GM08714 (cell line): ENCODE data around the gene CNTNAP4.

Source experiments
- H3K4me3 ChIP-seq: fragments of 200-500 bp; sonication (Bioruptor generic); 2 replicates; pipeline ENCODE4 v1.5.1; 2014; ENCODE audit warnings: mild to moderate bottlenecking, low read length, inconsistent platforms
- ZNF274 ChIP-seq: IDR thresholded peaks from 2 replicates; pipeline ENCODE4 v1.6.1; 2012; ENCODE audit warnings: mild to moderate bottlenecking, low read depth, low read length

Gene CNTNAP4

DNA sequence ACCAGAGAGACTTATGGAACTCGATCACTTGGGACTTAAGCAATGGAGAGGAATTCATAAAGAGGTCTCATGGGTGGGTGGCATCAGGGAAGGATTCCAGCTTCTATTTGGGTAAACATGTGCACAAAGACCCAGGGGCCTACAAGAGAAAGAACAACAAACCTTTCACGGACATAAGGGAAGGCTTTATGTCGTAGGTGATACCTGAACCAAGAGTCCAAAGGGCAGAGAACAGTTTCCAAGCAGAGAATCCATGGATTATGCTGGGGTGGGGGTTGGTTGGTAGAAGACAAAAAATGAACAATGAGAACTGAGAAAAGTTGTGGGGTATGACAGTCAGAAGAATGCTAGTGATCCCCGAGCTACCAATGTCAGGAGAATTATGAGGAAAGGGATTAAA, 119.8 kb downstream of the CNTNAP4 start:
- H3K4me3 ChIP-seq, result no peak overlapping the region
- TF ChIP-seq ZNF274, result no peak

- no peak for TF ChIP-seq ZNF274
These were observed 132.5 kb downstream of the CNTNAP4 start for GRCh38 chr16:76409706-76410105.

GRCh38 chr16:76421571-76421970, 144.4 kb downstream of the CNTNAP4 start:
- no peak overlapping the region for H3K4me3 ChIP-seq
- no peak for TF ChIP-seq ZNF274

More at GRCh38 chr16:76409706-76410105, 132.5 kb downstream of the CNTNAP4 start:
- H3K4me3 ChIP-seq, result no peak overlapping the region

DNA sequence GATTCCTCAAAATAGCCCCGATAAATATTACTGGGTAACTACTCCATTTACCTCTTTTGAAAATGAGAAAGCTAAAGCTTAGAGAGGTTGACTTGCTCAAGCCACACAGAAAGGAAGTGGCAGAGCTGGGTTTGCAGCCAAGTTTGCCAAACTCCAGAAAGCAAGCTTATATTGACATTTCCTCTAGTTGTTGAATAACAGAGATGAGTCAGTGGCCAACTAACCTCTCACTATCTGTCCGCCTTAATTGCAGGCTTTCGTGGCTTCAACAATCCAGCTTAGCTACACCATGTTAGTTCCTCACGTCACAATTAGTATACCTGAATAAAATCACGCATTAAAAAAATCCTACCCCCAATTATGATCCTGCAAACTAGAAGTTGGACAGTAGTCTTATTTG, 151.7 kb downstream of the CNTNAP4 start:
- no peak for TF ChIP-seq ZNF274
- no peak overlapping the region for H3K4me3 ChIP-seq

DNA sequence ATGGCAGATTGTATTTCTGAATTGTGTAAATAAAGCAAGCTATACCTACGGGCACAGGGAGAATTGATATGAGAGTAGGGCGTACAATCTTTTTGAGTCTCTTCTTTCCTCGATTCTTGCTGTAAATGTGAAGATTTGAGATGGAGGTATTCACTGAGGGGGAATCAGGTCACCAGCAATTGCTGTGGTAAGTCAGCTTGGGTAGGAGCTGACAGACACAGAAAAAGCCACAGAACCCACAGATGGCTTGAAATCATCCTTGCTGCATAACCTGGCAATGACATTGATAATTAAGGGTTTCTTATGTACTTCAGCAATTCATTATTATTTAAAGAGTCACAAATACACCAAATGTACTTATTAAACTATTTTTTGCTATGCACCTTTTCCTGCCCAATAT, 164.2 kb downstream of the CNTNAP4 start:
- no peak for TF ChIP-seq ZNF274

DNA sequence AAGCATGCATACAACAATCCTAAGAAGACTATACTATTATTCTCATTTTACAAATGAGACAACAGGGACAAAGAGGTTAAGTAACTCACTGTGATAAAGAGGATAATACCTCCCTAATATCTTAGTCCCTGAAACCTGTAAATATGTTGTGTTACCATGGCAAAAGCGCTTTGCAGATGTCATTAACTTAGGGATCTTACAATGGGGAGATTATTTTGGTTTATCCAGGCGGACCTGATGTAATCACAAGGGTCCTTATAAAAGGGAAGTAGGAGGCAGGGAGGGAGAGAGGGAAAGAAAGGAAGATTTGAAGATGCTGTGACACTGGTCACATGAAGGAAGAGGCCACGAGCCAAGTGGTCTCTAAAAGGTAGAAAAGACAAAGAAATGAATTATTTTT, 164.7 kb downstream of the CNTNAP4 start:
- H3K4me3 ChIP-seq, result no peak overlapping the region
- no peak for TF ChIP-seq ZNF274

More for the DNA sequence above, 164.2 kb downstream of the CNTNAP4 start:
- H3K4me3 ChIP-seq, result no peak overlapping the region

- TF ChIP-seq ZNF274, result no peak
- no peak overlapping the region for H3K4me3 ChIP-seq
These were observed 166.8 kb downstream of the CNTNAP4 start for GRCh38 chr16:76443973-76444372.

GRCh38 chr16:76444832-76445231, 167.6 kb downstream of the CNTNAP4 start:
- TF ChIP-seq ZNF274, result no peak
- H3K4me3 ChIP-seq, result no peak overlapping the region

DNA sequence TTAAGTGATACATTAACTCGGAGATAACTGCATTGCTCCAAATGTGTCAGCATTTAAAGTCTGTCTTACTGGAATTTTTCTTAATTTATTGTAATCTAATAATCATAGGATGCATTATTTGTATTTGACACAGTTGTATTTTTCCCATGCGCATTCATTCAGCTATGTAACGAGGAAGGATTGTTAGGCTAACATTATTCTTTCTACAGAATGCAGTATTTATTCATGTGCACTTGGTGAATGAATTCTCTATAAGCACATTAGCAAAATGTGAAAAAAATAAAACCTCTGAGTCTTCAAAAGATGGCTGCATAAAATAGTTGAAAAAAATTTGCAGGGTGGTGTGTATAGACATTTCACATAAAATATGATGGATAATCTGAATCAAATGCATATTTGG, 168.6 kb downstream of the CNTNAP4 start:
- no peak overlapping the region for H3K4me3 ChIP-seq
- no peak for TF ChIP-seq ZNF274

DNA sequence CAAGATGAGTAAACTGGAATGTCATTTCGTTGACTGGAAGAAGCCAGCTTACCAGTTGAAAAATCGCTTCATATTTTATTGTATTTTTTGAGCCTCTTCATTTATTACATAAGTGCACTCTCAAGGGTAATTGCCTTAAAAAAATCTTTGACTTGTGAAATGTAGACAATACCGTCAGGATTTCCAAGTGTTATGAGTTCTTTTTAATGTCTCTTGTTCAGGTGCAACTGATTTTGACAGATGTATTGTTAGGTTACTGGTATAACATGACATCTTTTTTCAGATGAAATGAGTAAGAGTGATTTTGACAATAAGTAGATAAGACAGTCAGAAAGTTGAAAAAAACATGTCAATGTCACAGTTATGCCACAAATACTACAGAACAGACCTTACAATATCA, 169.1 kb downstream of the CNTNAP4 start:
- H3K4me3 ChIP-seq, result no peak overlapping the region
- TF ChIP-seq ZNF274, result no peak

- no peak overlapping the region for H3K4me3 ChIP-seq
- TF ChIP-seq ZNF274, result no peak
These were observed 173.7 kb downstream of the CNTNAP4 start for GRCh38 chr16:76450890-76451289.

DNA sequence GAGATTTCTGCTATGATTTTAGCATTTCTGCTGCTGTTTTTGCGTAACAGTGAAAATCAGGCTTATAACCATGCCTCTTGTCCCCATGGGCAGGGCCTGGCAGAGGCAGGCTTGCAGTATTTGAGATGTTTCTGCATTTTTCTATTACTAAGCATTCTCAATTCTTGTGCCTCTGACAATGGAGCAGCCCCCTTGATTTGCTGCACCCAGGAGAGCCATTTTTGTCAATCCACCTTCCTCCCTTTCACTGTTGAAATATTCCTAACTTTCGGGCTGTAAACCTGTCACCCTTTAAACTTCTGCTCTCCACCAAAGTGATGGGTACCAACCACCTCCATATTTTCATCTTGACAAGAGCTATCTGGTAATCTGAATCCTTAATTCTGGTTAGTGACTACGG, 178.1 kb downstream of the CNTNAP4 start:
- no peak overlapping the region for H3K4me3 ChIP-seq
- TF ChIP-seq ZNF274, result no peak

DNA sequence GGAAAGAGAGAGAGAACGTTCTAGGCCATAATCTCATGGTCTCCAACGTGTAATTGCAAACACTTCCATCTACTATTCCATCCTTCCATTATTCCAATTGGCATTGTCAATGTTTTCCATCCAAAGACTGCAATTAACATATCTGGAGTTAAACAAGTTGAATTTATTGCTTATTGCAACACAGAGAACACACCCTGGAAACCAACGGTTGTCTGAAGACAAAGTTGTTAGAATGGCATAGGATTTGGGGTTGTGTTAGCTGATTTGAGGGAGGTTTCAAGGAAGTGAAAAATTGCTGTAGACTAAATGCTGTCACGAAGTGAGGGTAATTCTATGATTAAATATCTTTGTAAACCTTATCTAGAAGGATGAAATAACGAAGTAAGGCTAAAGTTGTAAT, 178.8 kb downstream of the CNTNAP4 start:
- H3K4me3 ChIP-seq, result no peak overlapping the region

DNA sequence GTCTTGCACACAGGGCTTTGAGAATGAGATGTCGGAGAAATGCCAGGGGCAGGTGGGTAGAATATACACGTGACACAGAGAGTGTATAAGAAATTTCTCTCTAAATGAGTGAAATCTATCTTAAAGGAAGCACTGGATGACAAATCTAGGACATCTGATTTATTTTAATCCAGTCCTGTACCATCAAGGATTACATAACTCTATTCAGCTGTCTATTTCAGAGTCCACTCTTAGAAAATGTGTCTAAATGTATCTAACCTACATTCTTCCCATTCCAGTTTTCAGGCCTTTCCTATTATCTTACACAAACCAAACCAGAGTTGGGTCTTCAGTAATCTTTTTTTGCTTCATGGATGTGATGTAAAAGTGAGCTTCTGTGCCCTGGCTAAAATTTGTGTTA, 181.9 kb downstream of the CNTNAP4 start:
- TF ChIP-seq ZNF274, result no peak
- H3K4me3 ChIP-seq, result no peak overlapping the region

More for the DNA sequence above, 178.8 kb downstream of the CNTNAP4 start:
- no peak for TF ChIP-seq ZNF274

- TF ChIP-seq ZNF274, result no peak
- H3K4me3 ChIP-seq, result no peak overlapping the region
These were observed 184.6 kb downstream of the CNTNAP4 start for GRCh38 chr16:76461836-76462235.

- H3K4me3 ChIP-seq, result no peak overlapping the region
- no peak for TF ChIP-seq ZNF274
These were observed 187.9 kb downstream of the CNTNAP4 start for GRCh38 chr16:76464955-76465620.
